ENCODE results near the gene DUSP22.

The DUSP22 gene

GRCh38 chr6:311679-312220, 19.5 kb downstream of the DUSP22 start:
- DNase-seq = no peak

GRCh38 chr6:313087-313486, 20.8 kb downstream of the DUSP22 start:
- DNase-seq = no peak

GRCh38 chr6:313917-314316, 21.6 kb downstream of the DUSP22 start:
- DNase-seq = no peak

- DNase-seq = no peak
Measured at GRCh38 chr6:314377-314776, 22.1 kb downstream of the DUSP22 start.

- no peak for DNase-seq
Measured at GRCh38 chr6:315226-315625, 22.9 kb downstream of the DUSP22 start.

- DNase-seq = no peak
Measured at GRCh38 chr6:315921-316752, 23.9 kb downstream of the DUSP22 start.

- DNase-seq = no peak
Measured at GRCh38 chr6:316753-317038, 24.4 kb downstream of the DUSP22 start.

- no peak for DNase-seq
Measured at GRCh38 chr6:317060-317447, 24.8 kb downstream of the DUSP22 start.

- DNase-seq = no peak
Measured at GRCh38 chr6:317448-318144, 25.3 kb downstream of the DUSP22 start.

- DNase-seq = no peak
Measured at GRCh38 chr6:318243-318890, 26.1 kb downstream of the DUSP22 start.

GRCh38 chr6:319177-320131, 27.2 kb downstream of the DUSP22 start:
- peak in 1 of 2 experiments; percentile 46 for DNase-seq

GRCh38 chr6:320351-321157, 28.3 kb downstream of the DUSP22 start:
- no peak for DNase-seq

GRCh38 chr6:321158-321438, 28.8 kb downstream of the DUSP22 start:
- DNase-seq = no peak

GRCh38 chr6:321536-322258, 29.4 kb downstream of the DUSP22 start:
- no peak for DNase-seq

GRCh38 chr6:322259-322930, 30.1 kb downstream of the DUSP22 start:
- no peak for DNase-seq

GRCh38 chr6:322940-323729, 30.8 kb downstream of the DUSP22 start:
- no peak for DNase-seq

- DNase-seq = no peak
Measured at GRCh38 chr6:323730-324088, 31.4 kb downstream of the DUSP22 start.

- no peak for DNase-seq
Measured at GRCh38 chr6:324116-324728, 31.9 kb downstream of the DUSP22 start.

GRCh38 chr6:324729-325125, 32.4 kb downstream of the DUSP22 start:
- DNase-seq = no peak
